GM11168 (cell line): ENCODE results near the gene HECW1.
"Not testable (repeated sequence)": the region's sequence is repeated elsewhere in the genome, so short reads cannot be mapped to it uniquely, and the experiment has no call there.

ENCODE experiments used
- in situ Hi-C: fragments of 300-500 bp; cut with MboI; formaldehyde crosslinking; loops from one replicate; pipeline ENCODE4 v1.12.0; 2022; ENCODE audit warnings: low sequenced_read_pairs; ENCODE audit not compliant: unreplicated experiment

The HECW1 gene

GRCh38 chr7:43583424-43584194 is 471.2 kb downstream of the HECW1 start:
- in situ Hi-C loops: loop anchor here (5.0 kb wide), 2 partner anchors 124 to 254 kb away; no protein-coding TSS in a partner anchor

GRCh38 chr7:43584195-43584586 is 471.7 kb downstream of the HECW1 start:
- in situ Hi-C loops: loop anchor here (5.0 kb wide), 2 partner anchors 123 to 253 kb away; no protein-coding TSS in a partner anchor

DNA sequence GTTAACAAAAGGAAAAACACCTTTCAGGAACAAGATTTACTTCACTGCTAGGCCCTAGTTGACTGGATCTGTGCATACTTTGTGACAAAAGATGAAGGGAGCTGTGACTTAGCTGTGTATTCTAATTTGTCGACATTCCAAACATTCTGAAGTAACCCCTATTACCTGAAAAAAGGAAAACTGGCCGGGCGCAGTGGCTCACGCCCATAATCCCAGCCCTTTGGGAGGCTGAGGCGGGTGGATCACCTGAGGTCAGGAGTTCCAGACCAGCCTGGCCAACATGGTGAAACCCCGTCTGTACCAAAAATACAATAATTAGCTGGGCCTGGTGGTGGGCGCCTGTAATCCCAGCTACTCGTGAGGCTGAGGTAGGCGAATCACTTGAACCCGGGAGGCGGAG is 472.3 kb downstream of the HECW1 start:
- in situ Hi-C loops: loop anchor here (5.0 kb wide), 2 partner anchors 123 to 253 kb away; no protein-coding TSS in a partner anchor

DNA sequence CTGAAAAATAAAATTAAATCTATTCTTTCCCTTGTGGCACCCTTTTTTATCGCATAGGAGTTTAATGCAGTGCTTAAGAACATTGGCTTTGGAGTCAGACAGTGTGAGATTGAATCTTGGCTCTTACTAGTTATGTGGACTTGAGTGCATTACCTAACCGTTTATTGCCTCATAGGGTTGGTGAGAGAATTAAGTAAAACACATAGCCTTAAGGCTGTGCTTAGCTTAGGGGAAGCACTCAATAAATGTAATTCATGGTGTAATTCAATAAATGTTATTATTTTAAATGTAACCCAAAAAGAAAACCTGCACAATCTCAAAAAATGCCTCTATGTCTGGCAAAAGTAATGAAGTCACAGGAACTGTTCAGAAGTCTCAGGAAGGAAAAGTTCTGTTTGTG is 473.1 kb downstream of the HECW1 start:
- in situ Hi-C loops: no loop called here

GRCh38 chr7:43586251-43586900 is 473.9 kb downstream of the HECW1 start:
- in situ Hi-C loops: no loop called here

- in situ Hi-C loops: no loop called here
Measured at GRCh38 chr7:43588477-43589132, 476.2 kb downstream of the HECW1 start.

DNA sequence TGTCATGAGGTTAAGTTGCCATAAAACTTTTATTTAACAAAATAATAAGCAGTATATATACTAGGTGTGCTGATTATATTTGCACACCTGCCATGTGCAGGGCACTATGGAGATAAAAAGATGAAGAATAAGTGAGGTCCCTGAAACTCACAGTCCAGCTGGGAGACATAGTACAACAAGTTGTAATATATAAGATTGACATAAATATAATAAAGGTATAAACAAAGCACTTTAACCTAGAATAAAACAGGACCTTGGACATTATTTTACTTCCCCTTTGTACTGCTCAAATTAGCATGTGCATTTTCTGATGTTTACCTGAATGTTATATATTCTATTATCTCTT is 476.7 kb downstream of the HECW1 start:
- in situ Hi-C loops: no loop called here

GRCh38 chr7:43589728-43590127 is 477.3 kb downstream of the HECW1 start:
- in situ Hi-C loops: no loop called here

GRCh38 chr7:43590862-43591557 is 478.6 kb downstream of the HECW1 start:
- in situ Hi-C loops: no loop called here

- in situ Hi-C loops: no loop called here
Measured at GRCh38 chr7:43591558-43592180, 479.2 kb downstream of the HECW1 start.

DNA sequence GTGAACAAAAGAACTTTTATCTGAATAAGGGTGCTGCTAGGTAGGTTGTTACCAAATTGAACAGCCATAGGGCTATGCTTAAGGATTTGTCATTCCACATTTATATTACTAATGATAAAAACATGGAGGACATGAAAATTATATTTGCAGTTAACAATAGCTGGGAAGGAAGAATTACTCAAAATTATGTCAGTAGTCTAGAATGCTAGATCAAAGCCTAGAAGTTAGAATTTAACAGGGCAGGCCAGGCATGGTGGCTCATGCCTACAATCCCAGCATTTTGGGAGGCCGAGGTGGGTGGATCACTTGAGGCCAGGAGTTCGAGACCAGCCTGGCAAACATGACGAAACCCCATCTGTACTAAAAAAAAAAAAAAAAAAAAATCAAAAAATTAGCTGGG is 479.9 kb downstream of the HECW1 start:
- in situ Hi-C loops: no loop called here

DNA sequence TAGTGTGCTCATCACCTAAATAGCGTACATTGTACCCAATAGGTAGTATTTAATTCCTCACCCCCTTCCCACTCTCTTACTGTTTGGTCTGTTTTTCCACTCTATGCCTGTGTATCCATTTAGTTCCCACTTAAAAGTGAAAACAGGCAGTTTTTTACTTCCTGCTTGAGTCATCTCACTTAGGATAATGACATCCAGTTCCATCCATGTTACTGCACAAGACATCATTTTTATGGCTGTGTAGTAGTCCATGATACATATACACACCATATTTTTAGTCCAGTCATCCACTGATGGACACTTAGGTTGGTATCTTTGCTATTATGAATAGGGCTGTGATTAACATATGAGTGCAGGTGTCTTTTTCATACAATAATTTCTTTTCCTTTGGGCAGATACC is 480.6 kb downstream of the HECW1 start:
- in situ Hi-C loops: no loop called here

- in situ Hi-C loops: no loop called here
Measured at GRCh38 chr7:43594020-43594419, 481.6 kb downstream of the HECW1 start.

GRCh38 chr7:43596426-43596825 is 484.0 kb downstream of the HECW1 start:
- in situ Hi-C loops: not testable (repeated sequence)

DNA sequence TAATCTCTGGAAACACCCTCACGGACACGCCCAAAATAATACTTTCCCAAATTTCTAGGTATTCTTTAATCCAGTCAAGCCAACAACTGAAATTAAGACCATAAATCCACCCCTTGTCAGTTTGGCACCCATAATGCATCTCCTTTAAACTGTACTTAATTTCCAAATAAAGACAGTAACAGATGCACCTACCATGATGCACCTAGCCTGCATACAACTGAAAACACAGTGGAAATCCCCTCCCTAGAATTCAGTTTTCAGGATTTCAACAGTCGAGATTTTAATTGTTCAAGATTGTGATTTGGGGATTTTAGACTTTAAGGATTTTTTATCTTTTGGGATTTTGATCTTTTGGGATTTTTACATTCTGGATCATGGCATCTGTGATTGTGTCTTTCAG is 487.6 kb downstream of the HECW1 start:
- in situ Hi-C loops: no loop called here

GRCh38 chr7:43602256-43602655 is 489.8 kb downstream of the HECW1 start:
- in situ Hi-C loops: no loop called here

DNA sequence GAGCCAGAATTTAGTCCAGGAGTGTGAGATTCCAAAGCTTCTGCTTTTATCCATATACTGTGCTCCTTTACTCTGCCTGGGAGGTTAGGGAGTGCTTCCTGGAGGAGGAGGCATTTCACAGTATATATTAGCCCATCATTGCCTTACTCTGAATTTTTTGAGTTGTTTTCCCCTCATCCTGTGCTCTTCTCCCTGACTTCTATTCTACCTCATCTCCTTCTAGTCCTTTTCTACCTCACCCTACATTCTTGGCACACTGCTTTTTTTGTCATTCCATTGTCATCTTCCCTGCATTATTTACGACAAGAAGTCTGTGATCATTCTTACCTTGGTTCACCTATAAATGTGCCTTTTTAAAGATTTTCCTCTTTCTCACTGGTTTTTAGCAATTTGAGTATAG is 491.8 kb downstream of the HECW1 start:
- in situ Hi-C loops: no loop called here

DNA sequence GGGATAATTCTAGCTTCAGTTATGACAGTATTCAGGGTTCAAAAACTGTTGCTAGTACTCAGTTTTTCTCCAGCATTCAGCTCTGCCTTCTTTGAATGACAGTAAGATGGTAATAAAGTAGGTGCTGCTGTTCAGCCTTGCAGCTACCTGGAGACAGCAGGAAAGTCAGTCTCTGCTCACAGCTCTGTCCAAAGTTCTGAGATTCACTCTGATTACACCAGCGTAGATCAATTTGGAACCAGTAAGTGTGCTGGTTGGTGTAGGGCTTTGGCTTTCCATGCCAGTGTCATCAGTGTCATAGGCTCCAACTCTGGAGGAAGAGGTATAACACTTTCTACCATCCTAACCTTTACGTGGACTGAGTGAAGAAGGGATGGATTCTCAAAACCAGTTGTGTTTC is 496.6 kb downstream of the HECW1 start:
- in situ Hi-C loops: no loop called here

DNA sequence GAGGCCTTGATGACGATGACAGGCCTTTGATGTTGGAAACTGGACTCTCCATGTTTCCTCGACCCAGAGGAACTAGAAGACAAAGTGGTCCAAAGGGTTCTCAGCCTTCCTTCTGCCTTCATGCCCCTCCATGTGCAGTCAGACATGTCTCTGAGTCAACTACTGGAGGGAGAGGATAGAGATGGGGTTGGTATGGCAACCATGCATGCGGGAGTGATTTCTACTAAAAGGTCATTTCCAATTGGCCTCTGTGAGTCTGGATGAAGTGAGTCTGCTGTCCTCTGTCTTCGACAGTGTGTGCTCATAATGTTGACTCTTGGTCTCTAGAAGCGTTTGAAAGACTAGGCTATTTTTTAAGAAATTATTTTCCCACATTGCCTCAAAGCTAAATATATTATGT is 499.7 kb downstream of the HECW1 start:
- in situ Hi-C loops: no loop called here
